B cell (primary cell): ENCODE results near the gene PEX14. TPM values are rescaled to one million over a fixed set of nuclear protein-coding genes. Genes with fewer than 3 reads are reported as not detected.

Experiments
- ATAC-seq: fragments of 200-7000 bp; cut with Tn5 transposase; one replicate; pipeline ENCODE4 v1.10.0; 2021; ENCODE audit warnings: low read depth, mild to moderate bottlenecking, moderate number of reproducible peaks, moderate library complexity
- CTCF ChIA-PET: fragments of 350-600 bp; sonication (Branson Sonifier 250); formaldehyde crosslinking; loops from one replicate; lab custom pipeline; 2021; ENCODE audit warnings: antibody characterized with exemption, inconsistent platforms; lab: Charles Lee
- POLR2A ChIA-PET: fragments of 350-600 bp; sonication (Branson Sonifier 250); formaldehyde crosslinking; loops from one replicate; lab custom pipeline; 2021; ENCODE audit warnings: antibody characterized with exemption; lab: Charles Lee
- DNase-seq: peaks from one replicate; pipeline ENCODE4 v3.0.0; 2013
- H2AFZ ChIP-seq: 2 replicates; pipeline ENCODE4 v1.6.1; 2012; ENCODE audit warnings: mild to moderate bottlenecking, low read depth, low read length; ENCODE audit not compliant: insufficient read depth, poor library complexity, severe bottlenecking
- H3K27ac ChIP-seq, 2 donors: 1 replicate in 1 of 2; 2 replicates in 1 of 2; pipeline ENCODE4 v1.5.1; 2012 to 2013; ENCODE audit warnings: low read length in 2 of 2, mild to moderate bottlenecking in 2 of 2, moderate library complexity in 1 of 2
- H3K27me3 ChIP-seq, 4 experiments: fragments of 200-600 bp in 1 of 4; sonication (generic) in 1 of 4; replicated peaks in 1 of 4; 1 replicate in 2 of 4; 2 replicates in 2 of 4; pipeline versions ENCODE4 v1.6.1 to v1.7.0; 2013 to 2016; ENCODE audit warnings: low read length in 3 of 4, mild to moderate bottlenecking in 2 of 4, mixed read lengths in 1 of 4, moderate library complexity in 1 of 4; ENCODE audit not compliant: insufficient read depth in 4 of 4, control insufficient read depth in 3 of 4; ENCODE audit errors: control extremely low read depth in 1 of 4
- H3K36me3 ChIP-seq, 2 experiments: replicated peaks in 1 of 2; 1 replicate in 1 of 2; 2 replicates in 1 of 2; pipeline versions ENCODE4 v1.6.1 to v1.7.1; 2013; ENCODE audit warnings: low read length in 1 of 2; ENCODE audit not compliant: insufficient read depth in 2 of 2, control insufficient read depth in 1 of 2; ENCODE audit errors: control extremely low read depth in 1 of 2, extremely low read depth in 1 of 2
- H3K4me1 ChIP-seq, 2 donors: fragments of 200-600 bp in 1 of 2; sonication (generic) in 1 of 2; 1 replicate in 1 of 2; 2 replicates in 1 of 2; pipeline versions ENCODE4 v1.5.1 to v1.6.1; 2013 to 2017; ENCODE audit warnings: low read length in 2 of 2; ENCODE audit not compliant: control insufficient read depth in 2 of 2, insufficient read depth in 2 of 2
- H3K4me2 ChIP-seq: replicated peaks from 2 replicates; pipeline ENCODE3; 2012; ENCODE audit warnings: mild to moderate bottlenecking, low read depth, low read length; ENCODE audit not compliant: poor library complexity, severe bottlenecking
- H3K4me3 ChIP-seq, 5 experiments: fragments of 200-600 bp in 1 of 5; sonication (generic) in 1 of 5; 1 replicate in 3 of 5; 2 replicates in 2 of 5; pipeline versions ENCODE4 v1.5.1 to v1.7.0; 2011 to 2016; ENCODE audit warnings: low read length in 4 of 5, mild to moderate bottlenecking in 4 of 5, low read depth in 2 of 5, control low read depth in 1 of 5, moderate library complexity in 1 of 5; ENCODE audit not compliant: insufficient read depth in 1 of 5; ENCODE audit errors: control extremely low read depth in 1 of 5, extremely low read depth in 1 of 5
- H3K79me2 ChIP-seq: fragments of 200-600 bp; sonication (generic); one replicate; pipeline ENCODE4 v1.6.0; 2016; ENCODE audit warnings: low read length; ENCODE audit not compliant: control insufficient read depth, insufficient read depth
- H3K9ac ChIP-seq: fragments of 200-600 bp; sonication (generic); 2 replicates; pipeline ENCODE4 v1.6.1; 2017; ENCODE audit warnings: mild to moderate bottlenecking, low read length, moderate library complexity
- H3K9me3 ChIP-seq, 3 donors: one replicate each; pipeline versions ENCODE4 v1.6.1 to v1.7.1; 2013; ENCODE audit warnings: low read length in 2 of 3; ENCODE audit not compliant: control insufficient read depth in 2 of 3, insufficient read depth in 1 of 3; ENCODE audit errors: control extremely low read depth in 1 of 3
- H4K20me1 ChIP-seq: 2 replicates; pipeline ENCODE4 v1.6.0; 2012; ENCODE audit warnings: mild to moderate bottlenecking, low read length; ENCODE audit not compliant: insufficient read depth, control insufficient read depth, poor library complexity, severe bottlenecking
- H3K27ac Mint-ChIP-seq: one replicate; pipeline ENCODE4 v1.8.0; 2021; ENCODE audit warnings: mixed read lengths
- H3K27me3 Mint-ChIP-seq: one replicate; pipeline ENCODE4 v1.8.0; 2021; ENCODE audit warnings: mixed read lengths
- H3K4me1 Mint-ChIP-seq: one replicate; pipeline ENCODE4 v1.8.0; 2021; ENCODE audit warnings: mixed read lengths
- H3K4me3 Mint-ChIP-seq: one replicate; pipeline ENCODE4 v1.8.0; 2021; ENCODE audit warnings: mixed read lengths
- H3K9me3 Mint-ChIP-seq: one replicate; pipeline ENCODE4 v1.8.0; 2022; ENCODE audit warnings: mixed read lengths; ENCODE audit not compliant: insufficient read depth
- CTCF ChIP-seq: fragments of 200-600 bp; IDR thresholded peaks from one replicate; pipeline ENCODE4 v1.8.0; 2022; ENCODE audit warnings: antibody characterized with exemption, mild to moderate bottlenecking
- EZH2 ChIP-seq: IDR thresholded peaks from 2 replicates; pipeline ENCODE4 v1.6.1; 2012; ENCODE audit warnings: borderline replicate concordance, low read depth, mild to moderate bottlenecking, moderate library complexity, low read length; ENCODE audit not compliant: insufficient read depth, poor library complexity, severe bottlenecking
- WGBS: methylation state at CpG from one replicate; pipeline ENCODE4 v1.1.5; 2013; ENCODE audit warnings: missing lambda C conversion rate; ENCODE audit not compliant: insufficient coverage; 5-methylcytosine and 5-hydroxymethylcytosine counted together
- intact Hi-C: fragments of 100-400 bp; cut with micrococcal nuclease; formaldehyde crosslinking; loops from one replicate; pipeline ENCODE4 v1.10.0; 2022
- polyA plus RNA-seq: library from polyadenylated mRNA; depleted of rRNA; stranded (reverse); fragments of >200 nt; gene quantifications from 2 replicates; pipeline ENCODE4 v1.2.3, GENCODE V29; 2012
- total RNA-seq, 2 donors: library from RNA; stranded (reverse); fragments of 120-200 nt in 1 of 2; gene quantifications; 1 replicate in 1 of 2; 2 replicates in 1 of 2; pipeline versions ENCODE4 v1.2.3 to v1.2.4, GENCODE V29; 2013 to 2022

Gene PEX14
- total and polyA plus RNA-seq, 2 donors (not counting 1 experiment from before 2014, with no cell fraction given) = 14.1 to 19.3 TPM

- no peak overlapping the region for H3K9ac ChIP-seq
- peaks cover 12 to 18% of the 10 kb centered on the region in 2 donors for H3K4me1 ChIP-seq
- peaks cover 94% of the 10 kb centered on the region for H3K79me2 ChIP-seq
- no peak overlapping the region for H3K4me2 ChIP-seq
- CTCF ChIA-PET = interaction anchor here (6.3 kb wide), 1 partner anchor 9 kb away, joined by 55 read pairs; no protein-coding TSS in a partner anchor
- no peaks in the 10 kb centered on the region for H3K9me3 Mint-ChIP-seq
- no peak for DNase-seq
- no peak overlapping the region for H3K27ac ChIP-seq
- no peaks in the 10 kb centered on the region for H3K27me3 Mint-ChIP-seq
- peaks cover 1 to 9% of the 10 kb centered on the region in 2 experiments for H3K36me3 ChIP-seq
- H3K27me3 ChIP-seq = no peaks in the 10 kb centered on the region
- peaks cover 31% of the 10 kb centered on the region for H3K4me1 Mint-ChIP-seq
- no peak overlapping the region for H3K4me3 Mint-ChIP-seq
- WGBS = 93% methylated on average over 7 of the region's 7 CpGs
- intact Hi-C loops = no loop called here
- no peak overlapping the region for H3K27ac Mint-ChIP-seq
- no peak overlapping the region for H2AFZ ChIP-seq
- no peak for ATAC-seq
- POLR2A ChIA-PET = interaction anchor here (0.7 kb wide), 1 partner anchor 515 kb away, joined by 3 read pairs; no protein-coding TSS in a partner anchor
- H4K20me1 ChIP-seq = peaks cover 4% of the 10 kb centered on the region
- H3K9me3 ChIP-seq = no peaks in the 10 kb centered on the region
- TF ChIP-seq EZH2 (no peak), CTCF (no peak)
- H3K4me3 ChIP-seq = no peak overlapping the region
Measured at GRCh38 chr1:10497109-10497508, 22.4 kb downstream of the PEX14 start.

GRCh38 chr1:10498231-10498630 lies 23.5 kb downstream of the PEX14 start:
- H3K9ac ChIP-seq = no peak overlapping the region
- peaks cover 90% of the 10 kb centered on the region for H3K79me2 ChIP-seq
- H3K36me3 ChIP-seq = peaks cover 1 to 9% of the 10 kb centered on the region in 2 experiments
- intact Hi-C loops = no loop called here
- CTCF ChIA-PET = interaction anchor here (0.6 to 6.3 kb wide), 3 partner anchors 8 to 56 kb away, joined by 3 to 55 read pairs (median 3); no protein-coding TSS in a partner anchor
- H3K4me3 Mint-ChIP-seq = no peak overlapping the region
- ATAC-seq (no peak), DNase-seq (no peak)
- no peak for TF ChIP-seq CTCF
- no peak for TF ChIP-seq EZH2
- H3K4me1 ChIP-seq = peaks cover 12 to 18% of the 10 kb centered on the region in 2 donors
- POLR2A ChIA-PET = no interaction called here
- H3K27ac Mint-ChIP-seq = no peak overlapping the region
- H3K4me3 ChIP-seq = no peak overlapping the region
- peaks cover 28% of the 10 kb centered on the region for H3K4me1 Mint-ChIP-seq
- H3K9me3 ChIP-seq = no peaks in the 10 kb centered on the region
- no peak overlapping the region for H2AFZ ChIP-seq
- H3K27me3 ChIP-seq = no peaks in the 10 kb centered on the region
- no peak overlapping the region for H3K27ac ChIP-seq
- H3K4me2 ChIP-seq = no peak overlapping the region
- peaks cover 4% of the 10 kb centered on the region for H4K20me1 ChIP-seq
- no peaks in the 10 kb centered on the region for H3K27me3 Mint-ChIP-seq
- no peaks in the 10 kb centered on the region for H3K9me3 Mint-ChIP-seq
- 96% methylated on average over 4 of the region's 8 CpGs for WGBS
